GM18951 (cell line): ENCODE measurements around the gene GPC6.

Experiments used
- POLR2A ChIP-seq: IDR thresholded peaks from 4 replicates; pipeline ENCODE4 v1.6.1; 2011; ENCODE audit warnings: mild to moderate bottlenecking; ENCODE audit not compliant: insufficient read length, insufficient read depth; ENCODE audit errors: extremely low read depth
- in situ Hi-C: fragments of 300-500 bp; cut with MboI; formaldehyde crosslinking; loops from one replicate; pipeline ENCODE4 v1.12.0; 2022; ENCODE audit warnings: low sequenced_read_pairs, mixed read lengths, inconsistent platforms; ENCODE audit not compliant: unreplicated experiment

Gene GPC6

GRCh38 chr13:93238711-93239110, 12.1 kb downstream of the GPC6 start:
- in situ Hi-C loops = no loop called here
- no peak for TF ChIP-seq POLR2A

DNA sequence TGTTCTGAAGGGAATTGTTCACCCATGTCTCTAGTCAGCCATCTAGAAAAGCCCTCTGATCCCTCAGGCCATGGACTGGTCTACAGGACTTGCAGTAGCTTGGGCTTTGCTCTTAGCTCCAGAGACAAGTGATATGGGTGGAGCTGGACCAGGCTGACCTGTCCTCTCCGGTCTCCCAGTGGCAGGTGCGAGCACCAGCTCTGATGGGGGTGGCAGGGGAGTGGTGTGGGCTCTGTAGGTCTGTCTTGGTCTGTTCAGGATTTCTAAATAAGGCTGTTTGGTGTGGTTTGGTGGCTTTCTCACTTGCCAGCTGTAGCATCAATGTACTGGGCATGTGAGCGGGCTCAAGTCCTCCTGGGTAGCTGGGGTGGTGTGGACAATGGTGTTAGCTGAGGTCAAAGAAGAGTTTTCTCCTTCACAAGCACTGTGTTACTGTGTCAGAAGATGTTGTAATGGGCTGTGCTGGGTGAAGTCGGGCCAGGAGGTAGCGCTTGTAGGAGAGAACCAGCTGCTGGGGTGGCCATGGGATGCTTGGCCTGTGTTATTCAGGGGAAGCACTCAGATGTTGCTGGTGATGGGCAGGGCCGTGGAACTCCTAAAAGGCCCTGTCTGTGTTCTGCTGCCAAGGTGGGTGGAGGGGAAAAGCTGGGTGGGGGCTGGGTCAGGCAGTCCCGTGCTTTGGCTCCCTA, 16.9 kb downstream of the GPC6 start:
- in situ Hi-C loops = no loop called here
- TF ChIP-seq POLR2A = no peak

- in situ Hi-C loops = no loop called here
- no peak for TF ChIP-seq POLR2A
Observed at GRCh38 chr13:93244141-93244917, 17.7 kb downstream of the GPC6 start.

DNA sequence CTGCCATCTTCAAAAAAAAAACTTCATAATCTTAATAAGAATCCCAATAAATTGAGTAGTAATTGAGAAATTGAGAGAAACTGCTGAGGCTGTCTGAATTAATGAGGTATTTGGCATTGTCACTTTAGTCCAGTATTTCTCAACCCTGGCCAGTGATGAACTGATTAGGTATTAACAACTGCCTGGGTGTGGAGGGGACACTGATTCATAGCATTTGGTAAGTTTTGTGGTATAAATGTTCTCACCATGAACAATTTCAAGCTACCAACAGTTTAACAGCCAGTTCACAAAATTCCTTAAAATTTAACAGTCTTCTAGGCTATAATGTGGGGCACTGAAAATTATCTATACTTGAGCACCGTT, 18.3 kb downstream of the GPC6 start:
- TF ChIP-seq POLR2A = no peak
- in situ Hi-C loops = no loop called here

DNA sequence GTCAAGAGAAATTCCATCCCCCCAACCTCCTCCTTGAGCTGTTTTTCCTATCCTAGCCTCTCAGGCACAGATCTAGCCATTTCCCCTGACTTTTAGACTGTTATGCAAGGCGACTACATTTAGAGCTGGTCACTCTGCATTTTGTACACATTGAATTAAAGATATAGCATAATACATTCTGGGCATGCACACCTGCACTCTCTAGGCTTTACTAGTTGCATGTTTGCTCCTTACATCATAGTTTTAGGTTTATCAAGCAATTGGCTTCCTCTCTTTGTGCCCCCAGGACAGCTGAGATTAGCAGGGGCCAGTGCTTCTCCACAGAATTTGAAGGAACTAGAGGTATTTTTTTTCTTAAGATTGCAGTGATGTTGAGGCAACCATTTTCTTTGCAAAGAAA, 19.5 kb downstream of the GPC6 start:
- in situ Hi-C loops = no loop called here

GRCh38 chr13:93248627-93249047, 22.0 kb downstream of the GPC6 start:
- no peak for TF ChIP-seq POLR2A

More for the DNA sequence above, 19.5 kb downstream of the GPC6 start:
- no peak for TF ChIP-seq POLR2A

GRCh38 chr13:93249364-93250306, 23.0 kb downstream of the GPC6 start:
- TF ChIP-seq POLR2A = no peak

More at GRCh38 chr13:93248627-93249047, 22.0 kb downstream of the GPC6 start:
- in situ Hi-C loops = no loop called here

GRCh38 chr13:93254775-93255174, 28.2 kb downstream of the GPC6 start:
- in situ Hi-C loops = no loop called here
- TF ChIP-seq POLR2A = no peak

More at GRCh38 chr13:93249364-93250306, 23.0 kb downstream of the GPC6 start:
- in situ Hi-C loops = no loop called here

- in situ Hi-C loops = no loop called here
- TF ChIP-seq POLR2A = no peak
Observed at GRCh38 chr13:93256998-93257397, 30.4 kb downstream of the GPC6 start.

DNA sequence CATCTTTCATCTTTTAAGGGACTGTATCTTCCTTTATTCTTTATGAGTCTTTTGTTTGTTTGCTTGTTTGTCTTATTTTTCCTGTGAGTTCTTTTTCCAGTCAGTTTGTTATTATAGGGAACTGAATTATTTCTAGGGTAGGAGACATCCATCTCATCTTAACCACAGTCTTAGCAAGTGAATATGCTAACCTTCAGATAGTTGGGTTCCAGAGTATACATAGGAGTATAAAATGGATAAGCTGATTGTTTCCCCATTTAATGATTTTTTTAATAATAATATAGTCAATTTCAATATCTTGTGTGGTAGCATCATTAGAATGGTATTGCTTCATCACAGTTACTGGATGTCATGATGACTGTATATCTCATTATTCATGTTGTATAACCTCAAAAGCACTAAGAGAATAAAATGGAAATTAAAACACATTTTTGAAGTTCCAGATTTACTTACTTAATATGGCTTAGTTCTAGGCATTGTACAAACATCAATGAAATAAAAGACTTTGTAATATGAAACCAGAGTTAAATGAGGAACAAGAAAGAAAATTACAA, 33.0 kb downstream of the GPC6 start:
- no peak for TF ChIP-seq POLR2A
- in situ Hi-C loops = no loop called here

GRCh38 chr13:93260591-93260990, 34.0 kb downstream of the GPC6 start:
- in situ Hi-C loops = no loop called here
- no peak for TF ChIP-seq POLR2A

DNA sequence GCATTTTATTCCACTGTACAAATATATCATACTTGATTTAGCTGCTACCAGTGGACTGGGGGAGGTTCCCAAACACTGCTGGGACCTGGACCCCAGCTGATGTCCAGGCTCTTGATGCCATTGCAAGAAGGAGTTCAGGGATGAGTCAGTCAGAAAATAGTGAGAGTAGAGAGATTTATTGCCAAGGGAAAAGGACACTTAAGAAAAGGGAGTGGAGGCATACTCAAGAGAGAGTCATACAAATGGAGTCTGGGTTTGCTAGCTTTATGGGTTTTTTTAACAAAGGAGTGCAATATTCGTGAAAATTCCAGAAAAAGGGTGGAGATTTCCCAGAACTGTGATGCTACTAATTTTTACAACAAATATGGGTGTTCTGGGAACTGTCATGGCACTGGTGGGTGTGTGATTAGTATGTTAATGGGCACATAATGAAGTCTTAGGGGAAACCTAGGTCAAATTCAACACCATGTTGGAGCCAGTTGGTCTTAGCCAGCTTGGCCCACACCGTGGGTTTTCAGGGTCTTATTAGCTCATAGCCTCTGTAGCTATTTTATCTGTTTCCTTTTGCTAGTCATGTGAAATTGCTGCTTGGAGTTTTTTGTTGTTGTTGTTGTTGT, 36.2 kb downstream of the GPC6 start:
- TF ChIP-seq POLR2A = no peak

More for the DNA sequence above, 36.2 kb downstream of the GPC6 start:
- in situ Hi-C loops = no loop called here
